HepG2 (cell line): Measurements from ENCODE around the gene ARHGEF37. TPM values are rescaled to one million over a fixed set of nuclear protein-coding genes. Genes with fewer than 3 reads are reported as not detected.

Experiments used
- ARID3A ChIP-seq: IDR thresholded peaks from 2 replicates; pipeline ENCODE4 v1.6.1; 2012; ENCODE audit warnings: low read depth, low read length, improper control_type of control experiment
- ERF ChIP-seq: IDR thresholded peaks from 2 replicates; pipeline ENCODE4 v1.6.1; 2018; ENCODE audit warnings: missing biosample characterization, missing genetic modification reagents
- EZH2 ChIP-seq: conservative IDR thresholded peaks from 2 replicates; pipeline ENCODE4 v1.6.1; 2012; ENCODE audit warnings: mild to moderate bottlenecking, low read depth, low read length, moderate library complexity
- FOXA1 ChIP-seq, 2 experiments: fragments of 450-650 bp in 1 of 2; sonication (generic) in 1 of 2; formaldehyde crosslinking in 1 of 2; IDR thresholded peaks; 2 replicates each; pipeline versions ENCODE4 v1.4.0 to v1.6.1; 2016 to 2020; ENCODE audit warnings: missing genetic modification reagents in 1 of 2
- HOXA7 ChIP-seq: sonication (generic); formaldehyde crosslinking; IDR thresholded peaks from 2 replicates; pipeline ENCODE4 v1.8.1; 2022; ENCODE audit warnings: mild to moderate bottlenecking, missing genetic modification reagents, moderate library complexity
- KDM1A ChIP-seq: IDR thresholded peaks from 2 replicates; pipeline ENCODE4 v1.6.1; 2016; ENCODE audit warnings: missing compliant biosample characterization
- KLF11 ChIP-seq: IDR thresholded peaks from 2 replicates; pipeline ENCODE4 v1.6.1; 2016; ENCODE audit warnings: missing compliant biosample characterization
- MYPOP ChIP-seq: sonication (generic); formaldehyde crosslinking; IDR thresholded peaks from 2 replicates; pipeline ENCODE4 v1.8.1; 2023; ENCODE audit warnings: mild to moderate bottlenecking, moderate library complexity, missing genetic modification reagents
- TBL1XR1 ChIP-seq: fragments of 150-350 bp; IDR thresholded peaks from 2 replicates; pipeline ENCODE4 v1.6.1; 2014; ENCODE audit warnings: borderline replicate concordance, low read length; ENCODE audit not compliant: partially characterized antibody
- YY1 ChIP-seq: IDR thresholded peaks from 2 replicates; pipeline ENCODE4 v1.6.1; 2011; ENCODE audit warnings: low read length, low read depth, moderate library complexity, mild to moderate bottlenecking; ENCODE audit not compliant: insufficient read depth, insufficient replicate concordance
- ZBTB20 ChIP-seq: sonication (generic); formaldehyde crosslinking; IDR thresholded peaks from 2 replicates; pipeline ENCODE4 v1.8.1; 2023; ENCODE audit warnings: missing genetic modification reagents, low read depth, mild to moderate bottlenecking, borderline replicate concordance
- ZFAT ChIP-seq: sonication (generic); formaldehyde crosslinking; conservative IDR thresholded peaks from 2 replicates; pipeline ENCODE4 v1.8.1; 2023; ENCODE audit warnings: missing genetic modification reagents, inconsistent platforms
- ZMYM2 ChIP-seq: sonication (generic); formaldehyde crosslinking; IDR thresholded peaks from 2 replicates; pipeline ENCODE4 v1.8.0; 2022; ENCODE audit warnings: mild to moderate bottlenecking, missing genetic modification reagents
- ZNF414 ChIP-seq: sonication (generic); formaldehyde crosslinking; IDR thresholded peaks from 2 replicates; pipeline ENCODE4 v1.5.0; 2020; ENCODE audit warnings: missing genetic modification reagents
- ZNF605 ChIP-seq: sonication (generic); formaldehyde crosslinking; IDR thresholded peaks from 2 replicates; pipeline ENCODE4 v1.8.0; 2022; ENCODE audit warnings: mild to moderate bottlenecking, missing genetic modification reagents
- ZNF615 ChIP-seq: sonication (generic); formaldehyde crosslinking; IDR thresholded peaks from 2 replicates; pipeline ENCODE4 v1.5.0; 2020; ENCODE audit warnings: mild to moderate bottlenecking, missing genetic modification reagents, borderline replicate concordance
- polyA plus RNA-seq, 8 experiments: library from polyadenylated mRNA; depleted of rRNA in 3 of 8; stranded (reverse) in 7 of 8; unstranded in 1 of 8; fragments of >200 nt; fragmentation: Illumina TruSeq in 4 of 8; extraction: Trizol in 4 of 8; gene quantifications; 2 replicates each; pipeline versions ENCODE4 v1.2.1 to v1.2.3, GENCODE V29; 2011 to 2016; ENCODE audit warnings: low read depth in 4 of 8, missing spikeins in 1 of 8, mixed read lengths in 1 of 8; ENCODE audit not compliant: insufficient read depth in 1 of 8
- total RNA-seq, 5 experiments: library from RNA; depleted of rRNA; stranded (reverse); fragments of >200 nt; fragmentation: Illumina TruSeq; extraction: Trizol; gene quantifications; 2 replicates each; pipeline ENCODE4 v1.2.3, GENCODE V29; 2016; ENCODE audit warnings: low read depth in 1 of 5

ARHGEF37 gene
- total and polyA plus RNA-seq, 2 of the 13 experiments (the other 11 are each of a cell fraction or from before 2014, with no cell fraction given), result 0.18 to 0.27 TPM

- TF ChIP-seq ARID3A, result no peak
- no peak for TF ChIP-seq ZFAT
- TF ChIP-seq YY1, result no peak
- TF ChIP-seq ZNF414 (CRISPR knock-in tag), result no peak
- TF ChIP-seq ERF, result no peak
- TF ChIP-seq FOXA1 (IDR thresholded peaks at IDR 0.05), result no peak
- no peak for TF ChIP-seq FOXA1 (CRISPR knock-in tag; IDR thresholded peaks at IDR 0.05)
- TF ChIP-seq HOXA7 (CRISPR knock-in tag), result no peak
- peak; percentile 57; the same call in 1 of the 2 replicates for TF ChIP-seq ZMYM2 (CRISPR knock-in tag)
- no peak for TF ChIP-seq KLF11 (CRISPR knock-in tag)
- no peak for TF ChIP-seq ZNF615
- no peak for TF ChIP-seq KDM1A
- TF ChIP-seq MYPOP, result no peak
- no peak for TF ChIP-seq EZH2
- no peak for TF ChIP-seq TBL1XR1
- no peak for TF ChIP-seq ZNF605 (CRISPR knock-in tag)
- 0 out of 2 replicates have a peak, but pooled peaks have one; percentile 37 for TF ChIP-seq ZBTB20
Measured at GRCh38 chr5:149641600-149641999, 60.3 kb downstream of the ARHGEF37 start (continued).
